ENCODE results near the gene LRG1. TPM values are rescaled to one million over a fixed set of nuclear protein-coding genes. Genes with fewer than 3 reads are reported as not detected.

Gene LRG1
- total and polyA plus RNA-seq, 2 donors from 2014 or later = 2.2 to 26.4 TPM

- H3K27ac ChIP-seq (ENCODE audit: low read depth in 2 of 2, low read length in 2 of 2) = no peak overlapping the region
- no peaks in the 10 kb centered on the region for H3K27me3 ChIP-seq (ENCODE audit: control insufficient read depth, insufficient read depth, low read length)
- DNase-seq = no peak
- FAIRE-seq = no peak
- H3K9ac ChIP-seq (ENCODE audit: low read length in 3 of 3) = no peak overlapping the region
- TF ChIP-seq CTCF (IDR thresholded peaks at IDR 0.05; ENCODE audit: borderline replicate concordance, extremely low read depth, insufficient read depth) = no peak
- H3K4me3 ChIP-seq (ENCODE audit: low read length in 3 of 3) = no peak overlapping the region
- H3K4me1 ChIP-seq (ENCODE audit: control insufficient read depth in 2 of 3, insufficient read depth in 2 of 3, low read depth in 1 of 3, low read length in 3 of 3) = no peaks in the 10 kb centered on the region
- H3K36me3 ChIP-seq (ENCODE audit: control insufficient read depth in 2 of 3, insufficient read depth in 3 of 3, low read length in 3 of 3) = no peaks in the 10 kb centered on the region
- intact Hi-C loops (cut with DNase I) = no loop called here
- no peaks in the 10 kb centered on the region for H3K9me3 ChIP-seq (ENCODE audit: control insufficient read depth in 2 of 3, insufficient read depth in 1 of 3, low read length in 3 of 3)
These were observed 13.9 kb upstream of the LRG1 start for GRCh38 chr19:4553775-4554174.

- intact Hi-C loops (cut with DNase I) = no loop called here
- no peak for FAIRE-seq
These were observed 13.4 kb upstream of the LRG1 start for GRCh38 chr19:4553092-4553695.

GRCh38 chr19:4552525-4552819, 12.6 kb upstream of the LRG1 start:
- H3K27me3 ChIP-seq (ENCODE audit: control insufficient read depth, insufficient read depth, low read length) = no peaks in the 10 kb centered on the region
- no peak for TF ChIP-seq CTCF (IDR thresholded peaks at IDR 0.05; ENCODE audit: borderline replicate concordance, extremely low read depth, insufficient read depth)
- H3K27ac ChIP-seq (ENCODE audit: low read depth in 2 of 2, low read length in 2 of 2) = no peak overlapping the region
- H3K9ac ChIP-seq (ENCODE audit: low read length in 3 of 3) = no peak overlapping the region
- FAIRE-seq (no peak), DNase-seq (no peak)
- intact Hi-C loops (cut with DNase I) = no loop called here
- no peak overlapping the region for H3K4me3 ChIP-seq (ENCODE audit: low read length in 3 of 3)
- H3K36me3 ChIP-seq (ENCODE audit: control insufficient read depth in 2 of 3, insufficient read depth in 3 of 3, low read length in 3 of 3) = no peaks in the 10 kb centered on the region
- H3K9me3 ChIP-seq (ENCODE audit: control insufficient read depth in 2 of 3, insufficient read depth in 1 of 3, low read length in 3 of 3) = no peaks in the 10 kb centered on the region
- H3K4me1 ChIP-seq (ENCODE audit: control insufficient read depth in 2 of 3, insufficient read depth in 2 of 3, low read depth in 1 of 3, low read length in 3 of 3) = no peaks in the 10 kb centered on the region

More at GRCh38 chr19:4553092-4553695, 13.4 kb upstream of the LRG1 start:
- Histone ChIP-seq H3K27ac (ENCODE audit: low read depth in 2 of 2, low read length in 2 of 2) (no peak overlapping the region), H3K4me3 (ENCODE audit: low read length in 3 of 3) (no peak overlapping the region), H3K9me3 (ENCODE audit: control insufficient read depth in 2 of 3, insufficient read depth in 1 of 3, low read length in 3 of 3) (no peaks in the 10 kb centered on the region), H3K36me3 (ENCODE audit: control insufficient read depth in 2 of 3, insufficient read depth in 3 of 3, low read length in 3 of 3) (no peaks in the 10 kb centered on the region), H3K9ac (ENCODE audit: low read length in 3 of 3) (no peak overlapping the region), H3K4me1 (ENCODE audit: control insufficient read depth in 2 of 3, insufficient read depth in 2 of 3, low read depth in 1 of 3, low read length in 3 of 3) (no peaks in the 10 kb centered on the region), H3K27me3 (ENCODE audit: control insufficient read depth, insufficient read depth, low read length) (no peaks in the 10 kb centered on the region)
- TF ChIP-seq CTCF (IDR thresholded peaks at IDR 0.05; ENCODE audit: borderline replicate concordance, extremely low read depth, insufficient read depth) = no peak
- DNase-seq = no peak

GRCh38 chr19:4550479-4551050, 10.7 kb upstream of the LRG1 start:
- H3K4me1 ChIP-seq (ENCODE audit: control insufficient read depth in 2 of 3, insufficient read depth in 2 of 3, low read depth in 1 of 3, low read length in 3 of 3) = no peaks in the 10 kb centered on the region
- H3K9me3 ChIP-seq (ENCODE audit: control insufficient read depth in 2 of 3, insufficient read depth in 1 of 3, low read length in 3 of 3) = no peaks in the 10 kb centered on the region
- DNase-seq = no peak
- no peak overlapping the region for H3K4me3 ChIP-seq (ENCODE audit: low read length in 3 of 3)
- no peak overlapping the region for H3K27ac ChIP-seq (ENCODE audit: low read depth in 2 of 2, low read length in 2 of 2)
- H3K27me3 ChIP-seq (ENCODE audit: control insufficient read depth, insufficient read depth, low read length) = no peaks in the 10 kb centered on the region
- no peaks in the 10 kb centered on the region for H3K36me3 ChIP-seq (ENCODE audit: control insufficient read depth in 2 of 3, insufficient read depth in 3 of 3, low read length in 3 of 3)
- H3K9ac ChIP-seq (ENCODE audit: low read length in 3 of 3) = no peak overlapping the region
- intact Hi-C loops (cut with DNase I) = no loop called here
- no peak for FAIRE-seq
- TF ChIP-seq CTCF (IDR thresholded peaks at IDR 0.05; ENCODE audit: borderline replicate concordance, extremely low read depth, insufficient read depth) = no peak

All from kidney (tissue), 14 donors.